Activated CD4-positive, alpha-beta T cell treated with anti-CD3 and anti-CD28 coated beads, Interleukin-2, Interleukin-4, amounts not matched to agents 100 ng/mL and 50 ng/mL, durations not matched to agents 16 hours and 8 hours (primary cell): ENCODE measurements around the gene HSPA12B.
A peak's percentile ranks its signal among the peaks of the same experiment; 100 is the strongest.
"Not testable (repeated sequence)": the region's sequence is repeated elsewhere in the genome, so short reads cannot be mapped to it uniquely, and the experiment has no call there.

Source experiments
- DNase-seq: peaks from one replicate; pipeline ENCODE4 v3.0.0-alpha.2; 2020; ENCODE audit warnings: low spot score

Gene HSPA12B

GRCh38 chr20:3787324-3788014, 55.0 kb downstream of the HSPA12B start:
- no peak for DNase-seq

DNA sequence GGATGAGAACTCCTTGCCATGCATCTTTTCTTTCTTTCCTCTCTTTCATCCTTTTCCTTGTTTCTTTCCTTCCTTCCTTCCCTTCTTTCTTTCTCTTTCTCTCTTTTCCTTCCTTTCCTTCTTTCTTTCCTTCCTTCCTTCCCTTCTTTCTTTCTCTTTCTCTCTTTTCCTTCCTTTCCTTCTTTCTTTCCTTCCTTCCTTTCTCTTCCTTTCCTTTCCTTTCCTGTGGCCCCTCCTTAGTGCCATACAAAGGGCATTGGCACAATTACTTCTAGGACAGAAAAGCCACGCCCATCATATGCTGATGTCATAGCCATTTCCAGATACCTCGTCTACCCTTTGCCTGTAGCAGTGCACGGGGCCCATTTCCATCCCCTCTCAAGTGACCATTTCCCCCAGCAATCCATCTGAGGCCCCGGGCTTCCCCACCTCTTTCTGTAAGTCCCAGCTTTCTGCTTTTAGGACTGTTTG, 56.2 kb downstream of the HSPA12B start:
- DNase-seq, result no peak

DNA sequence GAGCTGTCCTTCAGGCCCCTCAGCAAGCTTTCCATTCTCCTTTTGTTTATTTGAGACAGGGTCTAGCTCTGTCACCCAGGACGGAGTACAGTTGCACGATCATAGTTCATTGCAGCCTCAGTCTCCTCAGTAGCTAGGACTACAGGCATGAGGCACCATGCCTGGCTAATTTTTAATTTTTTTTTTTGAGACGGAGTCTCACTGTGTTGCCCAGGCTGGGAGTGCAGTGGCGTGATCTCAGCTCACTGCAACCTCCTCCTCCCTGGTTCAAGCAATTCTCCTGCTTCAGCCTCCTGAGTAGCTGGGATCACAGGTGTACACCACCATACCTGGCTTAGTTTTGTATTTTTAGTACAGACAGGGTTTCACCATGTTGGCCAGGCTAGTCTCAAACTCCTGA, 56.7 kb downstream of the HSPA12B start:
- not testable (repeated sequence) for DNase-seq

GRCh38 chr20:3794168-3794567, 61.7 kb downstream of the HSPA12B start:
- DNase-seq, result not testable (repeated sequence)

- no peak for DNase-seq
These were observed 62.4 kb downstream of the HSPA12B start for GRCh38 chr20:3794701-3795420.

GRCh38 chr20:3795511-3796468, 63.3 kb downstream of the HSPA12B start, which contains the start of gene CDC25B:
Gene CDC25B (plus strand): TSS chr20:3796310. CDS start chr20:3796532, 222 bp downstream.
- peak; percentile 93 for DNase-seq

GRCh38 chr20:3796477-3797225, 64.2 kb downstream of the HSPA12B start:
- DNase-seq, result no peak

DNA sequence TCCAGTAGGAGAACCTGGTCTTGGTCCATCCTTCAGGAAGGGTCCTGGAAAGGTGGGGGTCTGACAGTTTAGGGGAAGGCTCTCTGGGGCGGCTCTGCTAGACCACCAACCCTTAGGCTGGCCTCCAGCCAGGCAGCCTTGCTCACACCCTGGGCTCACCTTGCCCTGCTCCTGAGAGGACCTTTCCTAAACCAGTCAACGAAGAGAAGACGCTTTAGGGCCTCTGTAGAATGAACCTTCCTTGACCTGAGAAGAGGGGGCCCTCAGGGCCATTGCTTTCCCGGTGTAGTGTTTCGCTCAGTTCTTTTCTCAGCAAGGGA, 64.7 kb downstream of the HSPA12B start:
- no peak for DNase-seq

DNA sequence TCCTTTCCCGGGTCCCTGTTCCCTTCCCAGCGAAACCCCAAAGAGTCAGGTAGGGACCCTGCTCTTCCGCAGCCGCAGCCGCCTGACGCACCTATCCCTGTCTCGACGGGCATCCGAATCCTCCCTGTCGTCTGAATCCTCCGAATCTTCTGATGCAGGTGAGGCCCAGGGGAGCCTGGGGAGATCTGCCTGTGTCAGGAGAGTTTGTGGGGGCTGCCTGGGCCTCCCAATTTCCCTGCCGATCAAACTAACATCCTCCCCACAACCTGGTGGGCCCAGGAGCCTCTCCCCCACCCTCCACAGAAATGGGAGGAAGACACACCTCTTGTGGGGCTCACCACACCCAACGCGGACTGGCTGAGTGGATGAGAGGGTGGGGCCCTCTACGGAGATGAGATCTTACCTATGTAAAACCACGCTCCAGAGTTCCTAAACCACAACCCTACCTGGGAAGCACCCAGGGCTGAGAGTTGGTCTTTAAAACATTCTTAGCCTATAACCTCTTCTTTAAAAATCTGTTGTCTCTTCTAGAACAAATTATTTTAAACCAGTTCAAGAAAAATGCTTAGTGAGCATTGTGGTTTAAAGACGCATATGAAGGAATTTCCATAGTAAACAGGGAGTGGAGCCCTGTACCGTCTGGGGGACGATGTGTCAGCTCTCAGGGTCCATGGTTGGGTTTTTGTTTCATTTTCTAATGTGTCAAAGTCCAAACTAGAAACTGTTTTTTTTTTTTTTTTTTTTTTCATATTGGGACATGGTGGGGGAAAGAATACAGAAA, 65.3 kb downstream of the HSPA12B start:
- peak; percentile 59 for DNase-seq

GRCh38 chr20:3798373-3798768, 65.9 kb downstream of the HSPA12B start:
- DNase-seq, result no peak

DNA sequence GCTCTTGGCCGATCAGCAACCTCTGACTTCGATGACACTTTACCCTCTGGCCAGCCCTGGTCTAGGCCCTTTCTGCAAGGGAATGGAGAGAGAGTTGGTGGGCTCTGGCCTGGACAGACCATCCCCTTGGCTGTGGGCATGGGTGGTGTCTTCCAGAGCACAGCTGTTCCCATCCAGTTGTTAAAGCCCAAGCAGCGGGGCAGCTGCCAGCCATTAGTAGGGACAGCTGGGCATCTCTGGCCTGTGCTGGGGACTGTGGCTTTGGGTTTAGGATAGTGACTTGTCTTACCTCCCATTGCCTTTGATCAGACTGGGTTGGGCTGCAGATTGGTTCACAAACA, 66.4 kb downstream of the HSPA12B start:
- DNase-seq, result no peak

DNA sequence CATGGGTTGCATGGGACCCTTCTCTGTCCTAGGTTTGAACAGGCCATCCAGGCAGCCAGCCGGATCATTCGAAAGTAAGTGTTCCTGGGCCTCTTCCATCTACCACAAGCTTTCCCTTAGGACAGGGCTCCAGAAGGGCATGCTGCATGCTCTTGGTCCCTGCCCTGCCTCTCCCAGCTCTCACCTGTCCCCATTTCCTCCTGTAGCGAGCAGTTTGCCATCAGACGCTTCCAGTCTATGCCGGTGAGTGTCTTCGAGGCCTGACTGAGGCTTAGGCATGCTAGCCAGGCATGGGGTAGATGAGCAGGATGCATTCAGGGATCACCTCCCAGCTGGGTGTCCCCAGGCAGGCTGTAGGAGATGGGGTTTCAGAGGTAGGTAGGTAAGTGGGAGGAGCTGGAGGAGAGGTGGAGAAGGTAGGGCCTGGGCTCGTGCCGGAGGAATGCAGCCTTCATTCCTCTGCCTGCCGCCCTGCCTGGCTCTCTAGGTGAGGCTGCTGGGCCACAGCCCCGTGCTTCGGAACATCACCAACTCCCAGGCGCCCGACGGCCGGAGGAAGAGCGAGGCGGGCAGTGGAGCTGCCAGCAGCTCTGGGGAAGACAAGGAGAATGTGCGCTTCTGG, 67.9 kb downstream of the HSPA12B start:
- DNase-seq, result no peak

DNA sequence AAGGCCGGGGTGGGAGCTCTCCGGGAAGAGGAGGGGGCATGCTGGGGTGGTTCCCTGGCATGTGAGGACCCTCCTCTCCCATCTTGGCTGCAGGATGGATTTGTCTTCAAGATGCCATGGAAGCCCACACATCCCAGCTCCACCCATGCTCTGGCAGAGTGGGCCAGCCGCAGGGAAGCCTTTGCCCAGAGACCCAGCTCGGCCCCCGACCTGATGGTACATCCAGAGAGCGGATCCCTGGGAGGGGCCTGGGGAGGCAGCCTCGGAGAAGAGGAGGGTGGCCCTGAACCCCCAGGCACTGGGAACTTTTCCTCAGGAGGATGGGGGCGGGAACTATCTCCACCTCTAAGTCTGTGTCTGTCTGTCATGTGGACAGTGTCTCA, 68.4 kb downstream of the HSPA12B start:
- DNase-seq, result no peak

GRCh38 chr20:3801299-3801698, 68.8 kb downstream of the HSPA12B start:
- DNase-seq, result no peak

GRCh38 chr20:3801846-3802245, 69.4 kb downstream of the HSPA12B start:
- DNase-seq, result no peak
